SK-N-SH (cell line): ENCODE measurements around the gene NOB1.

ENCODE experiments used
- CHD2 ChIP-seq: fragments of 150-350 bp; IDR thresholded peaks from 2 replicates; pipeline ENCODE4 v1.6.1; 2018; ENCODE audit warnings: low read length; ENCODE audit not compliant: partially characterized antibody
- EZH2phosphoT487 ChIP-seq: fragments of 200-600 bp; sonication (generic); IDR thresholded peaks from 2 replicates; pipeline ENCODE4 v1.6.1; 2017; ENCODE audit warnings: low read depth, mixed run types, mild to moderate bottlenecking, antibody characterized with exemption, moderate library complexity, borderline replicate concordance
- GABPA ChIP-seq: IDR thresholded peaks from 2 replicates; pipeline ENCODE4 v1.4.0; 2012; ENCODE audit warnings: low read depth, mild to moderate bottlenecking
- MEF2A ChIP-seq: IDR thresholded peaks from 2 replicates; pipeline ENCODE4 v1.4.0; 2012; ENCODE audit warnings: low read depth, borderline replicate concordance
- NFIC ChIP-seq: IDR thresholded peaks from 2 replicates; pipeline ENCODE4 v1.4.0; 2012; ENCODE audit warnings: borderline replicate concordance
- POLR2AphosphoS5 ChIP-seq: IDR thresholded peaks from 2 replicates; pipeline ENCODE4 v1.6.1; 2012; ENCODE audit warnings: low read depth, low read length
- RAD21 ChIP-seq: IDR thresholded peaks from 2 replicates; pipeline ENCODE4 v1.6.1; 2012; ENCODE audit warnings: mild to moderate bottlenecking, low read length
- RXRA ChIP-seq: IDR thresholded peaks from 2 replicates; pipeline ENCODE4 v1.4.0; 2012; ENCODE audit warnings: low read depth, mild to moderate bottlenecking, borderline replicate concordance
- SIN3A ChIP-seq: IDR thresholded peaks from 2 replicates; pipeline ENCODE4 v1.6.1; 2012; ENCODE audit warnings: low read depth, mild to moderate bottlenecking, low read length, moderate library complexity, borderline replicate concordance
- TAF1 ChIP-seq: IDR thresholded peaks from 2 replicates; pipeline ENCODE4 v1.6.1; 2012; ENCODE audit warnings: low read depth, mild to moderate bottlenecking, low read length, moderate library complexity, borderline replicate concordance
- TF ChIP-seq, protein P1 (sequence below): fragments of 200-600 bp; sonication (generic); IDR thresholded peaks from 2 replicates; pipeline ENCODE4 v1.6.1; 2017; ENCODE audit warnings: antibody characterized with exemption, mild to moderate bottlenecking, moderate library complexity
- TF ChIP-seq, protein P2 (sequence below): IDR thresholded peaks from 2 replicates; pipeline ENCODE4 v1.4.0; 2012; ENCODE audit warnings: low read depth

- TF ChIP-seq EZH2phosphoT487 (no peak), NFIC (no peak), RAD21 (no peak), SIN3A (no peak), CHD2 (no peak), GABPA (no peak), MEF2A (no peak), POLR2AphosphoS5 (no peak), TAF1 (no peak), RXRA (no peak)
- TF ChIP-seq, protein P1, sequence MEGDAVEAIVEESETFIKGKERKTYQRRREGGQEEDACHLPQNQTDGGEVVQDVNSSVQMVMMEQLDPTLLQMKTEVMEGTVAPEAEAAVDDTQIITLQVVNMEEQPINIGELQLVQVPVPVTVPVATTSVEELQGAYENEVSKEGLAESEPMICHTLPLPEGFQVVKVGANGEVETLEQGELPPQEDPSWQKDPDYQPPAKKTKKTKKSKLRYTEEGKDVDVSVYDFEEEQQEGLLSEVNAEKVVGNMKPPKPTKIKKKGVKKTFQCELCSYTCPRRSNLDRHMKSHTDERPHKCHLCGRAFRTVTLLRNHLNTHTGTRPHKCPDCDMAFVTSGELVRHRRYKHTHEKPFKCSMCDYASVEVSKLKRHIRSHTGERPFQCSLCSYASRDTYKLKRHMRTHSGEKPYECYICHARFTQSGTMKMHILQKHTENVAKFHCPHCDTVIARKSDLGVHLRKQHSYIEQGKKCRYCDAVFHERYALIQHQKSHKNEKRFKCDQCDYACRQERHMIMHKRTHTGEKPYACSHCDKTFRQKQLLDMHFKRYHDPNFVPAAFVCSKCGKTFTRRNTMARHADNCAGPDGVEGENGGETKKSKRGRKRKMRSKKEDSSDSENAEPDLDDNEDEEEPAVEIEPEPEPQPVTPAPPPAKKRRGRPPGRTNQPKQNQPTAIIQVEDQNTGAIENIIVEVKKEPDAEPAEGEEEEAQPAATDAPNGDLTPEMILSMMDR, result no peak
- TF ChIP-seq, protein P2, sequence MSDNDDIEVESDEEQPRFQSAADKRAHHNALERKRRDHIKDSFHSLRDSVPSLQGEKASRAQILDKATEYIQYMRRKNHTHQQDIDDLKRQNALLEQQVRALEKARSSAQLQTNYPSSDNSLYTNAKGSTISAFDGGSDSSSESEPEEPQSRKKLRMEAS, result no peak
Observed at GRCh38 chr16:69769404-69769803, 14.7 kb upstream of the NOB1 start.
